ENCODE measurements around the gene RHEB.

RHEB gene

DNA sequence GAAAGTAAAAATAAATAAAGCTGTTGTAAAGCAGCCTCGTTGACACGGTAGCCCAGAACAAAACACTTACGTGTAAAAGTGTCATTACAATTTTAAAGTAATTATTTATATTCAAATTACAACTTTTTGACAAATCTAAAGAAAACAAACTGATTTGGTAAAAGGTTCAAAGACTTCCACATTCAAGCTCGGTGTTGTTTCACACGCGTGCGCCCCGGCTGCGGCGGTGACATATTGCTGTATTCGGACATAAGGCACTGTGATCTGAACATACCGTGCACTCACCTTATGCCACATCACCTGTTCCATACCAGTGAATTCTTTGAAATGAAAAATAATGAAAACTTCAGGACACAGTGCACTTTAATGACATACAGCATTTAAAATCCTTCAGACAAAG, 36.9 kb upstream of the RHEB start:
- no peak overlapping the region for H3K4me3 ChIP-seq (replicated peaks; ENCODE audit: low read depth, low read length)
- TF ChIP-seq, protein P1, sequence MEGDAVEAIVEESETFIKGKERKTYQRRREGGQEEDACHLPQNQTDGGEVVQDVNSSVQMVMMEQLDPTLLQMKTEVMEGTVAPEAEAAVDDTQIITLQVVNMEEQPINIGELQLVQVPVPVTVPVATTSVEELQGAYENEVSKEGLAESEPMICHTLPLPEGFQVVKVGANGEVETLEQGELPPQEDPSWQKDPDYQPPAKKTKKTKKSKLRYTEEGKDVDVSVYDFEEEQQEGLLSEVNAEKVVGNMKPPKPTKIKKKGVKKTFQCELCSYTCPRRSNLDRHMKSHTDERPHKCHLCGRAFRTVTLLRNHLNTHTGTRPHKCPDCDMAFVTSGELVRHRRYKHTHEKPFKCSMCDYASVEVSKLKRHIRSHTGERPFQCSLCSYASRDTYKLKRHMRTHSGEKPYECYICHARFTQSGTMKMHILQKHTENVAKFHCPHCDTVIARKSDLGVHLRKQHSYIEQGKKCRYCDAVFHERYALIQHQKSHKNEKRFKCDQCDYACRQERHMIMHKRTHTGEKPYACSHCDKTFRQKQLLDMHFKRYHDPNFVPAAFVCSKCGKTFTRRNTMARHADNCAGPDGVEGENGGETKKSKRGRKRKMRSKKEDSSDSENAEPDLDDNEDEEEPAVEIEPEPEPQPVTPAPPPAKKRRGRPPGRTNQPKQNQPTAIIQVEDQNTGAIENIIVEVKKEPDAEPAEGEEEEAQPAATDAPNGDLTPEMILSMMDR (IDR thresholded peaks at IDR 0.05; ENCODE audit: low read depth, low read length, missing control alignments): no peak
- DNase-seq (ENCODE audit: extremely low read depth, low read depth): no peak

DNA sequence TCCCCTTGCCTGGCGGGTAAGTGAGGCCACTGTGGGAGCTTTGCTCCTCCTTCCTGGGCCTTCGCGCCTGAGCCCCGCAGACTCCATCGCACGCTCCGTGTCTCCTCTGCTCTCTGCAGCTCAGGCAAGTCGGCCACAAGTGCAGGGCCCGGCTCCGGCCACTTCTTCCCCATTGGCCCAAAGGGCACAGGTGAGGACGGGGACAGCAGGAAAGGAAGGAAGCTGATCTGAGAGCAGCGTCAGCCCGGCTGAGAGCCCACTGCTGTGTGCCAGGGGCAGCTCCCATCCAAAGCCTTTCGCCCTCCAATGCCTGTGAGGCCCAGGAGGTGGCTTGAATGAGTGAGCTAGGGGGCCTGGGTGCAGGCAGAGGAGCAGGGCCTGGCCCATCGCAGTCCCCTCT, 33.7 kb upstream of the RHEB start:
- DNase-seq (ENCODE audit: extremely low read depth, low read depth): no peak
- TF ChIP-seq, protein P1 (IDR thresholded peaks at IDR 0.05; ENCODE audit: low read depth, low read length, missing control alignments): no peak

DNA sequence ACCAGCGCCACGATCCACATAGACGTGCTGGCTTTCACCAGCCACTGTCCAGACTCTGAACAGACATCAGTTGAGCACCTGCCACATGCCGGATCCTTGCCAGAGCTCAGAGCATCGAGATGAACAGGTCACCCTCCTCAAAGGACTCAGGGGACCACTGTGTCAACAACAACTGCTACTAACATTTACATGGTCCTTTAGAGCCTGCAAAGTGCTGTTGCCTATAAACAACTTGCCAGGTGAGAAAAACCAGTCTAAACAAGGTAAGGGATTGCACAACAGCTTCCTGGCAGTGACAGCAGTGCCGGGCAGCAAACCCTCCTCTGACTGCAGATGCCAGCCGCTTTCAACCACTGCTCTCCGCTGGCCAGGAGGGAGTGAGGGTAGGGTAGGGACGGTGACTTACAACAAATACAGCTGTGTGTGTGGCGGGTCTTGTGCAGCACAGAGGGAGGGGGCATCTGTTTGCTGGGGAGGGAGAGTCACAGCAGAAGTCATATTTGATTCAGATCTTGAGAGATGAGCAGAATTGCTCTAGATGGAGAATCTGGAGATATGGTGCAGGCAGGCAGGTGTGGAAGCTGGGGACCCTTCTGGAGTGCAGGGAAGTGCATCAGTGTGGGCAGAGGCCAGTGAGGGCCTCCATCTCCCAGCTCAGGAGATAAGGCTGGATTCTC, 32.8 kb upstream of the RHEB start:
- no peak for DNase-seq (ENCODE audit: extremely low read depth, low read depth)
- TF ChIP-seq, protein P1 (IDR thresholded peaks at IDR 0.05; ENCODE audit: low read depth, low read length, missing control alignments): no peak
- no peak overlapping the region for H3K4me3 ChIP-seq (replicated peaks; ENCODE audit: low read depth, low read length)

More for the DNA sequence above, 33.7 kb upstream of the RHEB start:
- no peak overlapping the region for H3K4me3 ChIP-seq (replicated peaks; ENCODE audit: low read depth, low read length)

- DNase-seq (ENCODE audit: extremely low read depth, low read depth): no peak
- no peak overlapping the region for H3K4me3 ChIP-seq (replicated peaks; ENCODE audit: low read depth, low read length)
- TF ChIP-seq, protein P1 (IDR thresholded peaks at IDR 0.05; ENCODE audit: low read depth, low read length, missing control alignments): no peak
Observed at GRCh38 chr7:151551820-151552219, 32.1 kb upstream of the RHEB start.

- no peak for DNase-seq (ENCODE audit: extremely low read depth, low read depth)
- TF ChIP-seq, protein P1 (IDR thresholded peaks at IDR 0.05; ENCODE audit: low read depth, low read length, missing control alignments): no peak
- no peak overlapping the region for H3K4me3 ChIP-seq (replicated peaks; ENCODE audit: low read depth, low read length)
Observed at GRCh38 chr7:151550656-151551286, 31.1 kb upstream of the RHEB start.

GRCh38 chr7:151549644-151550043, 29.9 kb upstream of the RHEB start:
- TF ChIP-seq, protein P1 (IDR thresholded peaks at IDR 0.05; ENCODE audit: low read depth, low read length, missing control alignments): no peak
- no peak for DNase-seq (ENCODE audit: extremely low read depth, low read depth)
- no peak overlapping the region for H3K4me3 ChIP-seq (replicated peaks; ENCODE audit: low read depth, low read length)
